HG02642 (cell line): ENCODE data around the gene NSD1.
"Not testable (repeated sequence)": the region's sequence is repeated elsewhere in the genome, so short reads cannot be mapped to it uniquely, and the experiment has no call there.

ENCODE experiments used
- ATAC-seq: cut with Tn5 transposase; IDR thresholded peaks from one replicate; pipeline ENCODE4 v1.9.1; 2021; ENCODE audit warnings: mild to moderate bottlenecking; ENCODE audit not compliant: unreplicated experiment, poor library complexity

Gene NSD1

GRCh38 chr5:177162379-177162778, 28.8 kb downstream of the NSD1 start:
- no peak for ATAC-seq

GRCh38 chr5:177163500-177163899, 29.9 kb downstream of the NSD1 start:
- ATAC-seq: no peak

- ATAC-seq: no peak
Measured at GRCh38 chr5:177169271-177169670, 35.7 kb downstream of the NSD1 start.

GRCh38 chr5:177171961-177172360, 38.4 kb downstream of the NSD1 start:
- no peak for ATAC-seq

GRCh38 chr5:177175336-177175735, 41.8 kb downstream of the NSD1 start:
- no peak for ATAC-seq

GRCh38 chr5:177176175-177176711, 42.7 kb downstream of the NSD1 start:
- no peak for ATAC-seq

GRCh38 chr5:177177847-177178437, 44.4 kb downstream of the NSD1 start:
- not testable (repeated sequence) for ATAC-seq

- no peak for ATAC-seq
Measured at GRCh38 chr5:177178733-177179304, 45.2 kb downstream of the NSD1 start.

- ATAC-seq: no peak
Measured at GRCh38 chr5:177179431-177179830, 45.9 kb downstream of the NSD1 start.

- ATAC-seq: no peak
Measured at GRCh38 chr5:177183142-177183541, 49.6 kb downstream of the NSD1 start.

- no peak for ATAC-seq
Measured at GRCh38 chr5:177183766-177184360, 50.3 kb downstream of the NSD1 start.

GRCh38 chr5:177185993-177186392, 52.4 kb downstream of the NSD1 start:
- no peak for ATAC-seq

- ATAC-seq: no peak
Measured at GRCh38 chr5:177186645-177187044, 53.1 kb downstream of the NSD1 start.

- no peak for ATAC-seq
Measured at GRCh38 chr5:177188775-177189174, 55.2 kb downstream of the NSD1 start.

GRCh38 chr5:177189416-177189815, 55.8 kb downstream of the NSD1 start:
- no peak for ATAC-seq

GRCh38 chr5:177189965-177190364, 56.4 kb downstream of the NSD1 start:
- no peak for ATAC-seq

GRCh38 chr5:177194268-177194667, 60.7 kb downstream of the NSD1 start:
- no peak for ATAC-seq

- ATAC-seq: no peak
Measured at GRCh38 chr5:177195307-177195952, 61.9 kb downstream of the NSD1 start.

GRCh38 chr5:177198738-177199137, 65.2 kb downstream of the NSD1 start:
- no peak for ATAC-seq

GRCh38 chr5:177204281-177204680, 70.7 kb downstream of the NSD1 start:
- ATAC-seq: no peak

- no peak for ATAC-seq
Measured at GRCh38 chr5:177209610-177210009, 76.0 kb downstream of the NSD1 start.
